Parathyroid adenoma (tissue), 2 donors: ENCODE results near the gene YIPF6.
"Not testable (repeated sequence)": the region's sequence is repeated elsewhere in the genome, so short reads cannot be mapped to it uniquely, and the experiment has no call there.

Experiments
- H2AFZ ChIP-seq: fragments of 300-600 bp; sonication (generic); one replicate; pipeline ENCODE4 v1.7.0; 2017; ENCODE audit warnings: antibody characterized with exemption, mild to moderate bottlenecking
- H3K27ac ChIP-seq: fragments of 300-600 bp; sonication (generic); one replicate; pipeline ENCODE4 v1.7.0; 2017
- H3K27me3 ChIP-seq: fragments of 300-600 bp; sonication (generic); one replicate; pipeline ENCODE4 v1.7.0; 2017; ENCODE audit warnings: low read length; ENCODE audit not compliant: control insufficient read depth, insufficient read depth
- H3K36me3 ChIP-seq: fragments of 300-600 bp; sonication (generic); one replicate; pipeline ENCODE4 v1.7.0; 2017; ENCODE audit warnings: low read length; ENCODE audit not compliant: control insufficient read depth, insufficient read depth
- H3K4me1 ChIP-seq: fragments of 300-600 bp; sonication (generic); one replicate; pipeline ENCODE4 v1.7.0; 2017; ENCODE audit warnings: control low read depth
- H3K4me2 ChIP-seq: fragments of 300-600 bp; sonication (generic); one replicate; pipeline ENCODE4 v1.7.0; 2017; ENCODE audit warnings: low read length
- H3K4me3 ChIP-seq: fragments of 300-600 bp; sonication (generic); one replicate; pipeline ENCODE4 v1.7.0; 2017; ENCODE audit warnings: low read depth, low read length
- H3K79me2 ChIP-seq: fragments of 300-600 bp; sonication (generic); one replicate; pipeline ENCODE4 v1.7.0; 2017; ENCODE audit warnings: control low read depth
- H3K9ac ChIP-seq: fragments of 300-600 bp; sonication (generic); one replicate; pipeline ENCODE4 v1.7.0; 2017; ENCODE audit warnings: mild to moderate bottlenecking
- H3K9me3 ChIP-seq: fragments of 300-600 bp; sonication (generic); one replicate; pipeline ENCODE4 v1.7.0; 2017; ENCODE audit warnings: low read length; ENCODE audit not compliant: control insufficient read depth
- CTCF ChIP-seq: fragments of 300-600 bp; sonication (generic); IDR thresholded peaks from one replicate; pipeline ENCODE4 v1.7.0; 2017; ENCODE audit warnings: antibody characterized with exemption, mild to moderate bottlenecking
- donor health status: primary hyperparathyroidism.

Gene YIPF6

DNA sequence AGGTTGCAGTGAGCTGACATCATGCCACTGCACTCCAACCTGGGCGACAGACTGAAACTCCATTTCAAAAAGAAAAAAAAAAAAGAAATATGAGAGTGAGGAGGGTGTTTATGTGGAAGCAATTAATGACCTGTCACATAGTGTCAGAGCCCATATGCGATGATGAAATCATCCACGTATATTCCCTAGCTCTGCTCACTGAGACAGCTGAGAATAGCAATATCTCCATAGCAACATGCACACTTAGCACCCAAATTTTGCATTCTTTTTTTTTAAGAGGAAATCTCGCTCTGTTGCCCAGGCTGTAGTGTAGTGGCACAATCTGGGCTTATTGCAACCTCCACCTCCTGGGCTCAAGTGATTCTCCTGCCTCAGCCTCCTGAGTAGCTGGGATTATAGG lies 34.1 kb upstream of the YIPF6 start:
- Histone ChIP-seq H3K9me3 (no peaks in the 10 kb centered on the region), H3K4me2 (no peak overlapping the region), H3K27ac (no peak overlapping the region), H3K36me3 (no peaks in the 10 kb centered on the region), H3K4me1 (peaks cover 3% of the 10 kb centered on the region), H3K9ac (no peak overlapping the region), H2AFZ (no peak overlapping the region), H3K79me2 (no peaks in the 10 kb centered on the region), H3K27me3 (no peaks in the 10 kb centered on the region), H3K4me3 (no peak overlapping the region)
- no peak for TF ChIP-seq CTCF

DNA sequence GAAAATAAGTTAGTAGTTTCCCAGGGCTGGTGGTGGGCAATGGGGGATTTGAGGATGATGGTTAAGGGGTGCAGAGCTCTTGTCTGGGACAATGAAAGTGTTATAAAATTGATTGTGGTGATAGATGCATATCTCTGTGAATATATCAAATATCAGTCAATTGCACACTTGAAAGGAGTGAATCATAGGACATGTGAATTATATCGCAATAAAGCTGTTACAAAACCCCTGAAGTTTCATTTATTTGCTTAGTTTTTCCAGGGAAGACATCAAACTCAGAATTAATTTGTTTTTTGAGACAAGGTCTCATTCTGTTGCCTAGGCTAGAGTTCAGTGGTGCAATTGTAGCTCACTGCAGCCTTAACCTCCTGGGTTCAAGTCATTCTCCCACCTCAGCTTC lies 17.9 kb upstream of the YIPF6 start:
- H3K9ac ChIP-seq: no peak overlapping the region
- H3K79me2 ChIP-seq: no peaks in the 10 kb centered on the region
- no peak for TF ChIP-seq CTCF
- H3K4me3 ChIP-seq: no peak overlapping the region
- no peak overlapping the region for H2AFZ ChIP-seq
- no peaks in the 10 kb centered on the region for H3K9me3 ChIP-seq
- H3K27ac ChIP-seq: no peak overlapping the region
- H3K4me2 ChIP-seq: no peak overlapping the region
- H3K36me3 ChIP-seq: no peaks in the 10 kb centered on the region
- H3K4me1 ChIP-seq: no peaks in the 10 kb centered on the region
- no peaks in the 10 kb centered on the region for H3K27me3 ChIP-seq

- not testable (repeated sequence) for H3K79me2 ChIP-seq, H3K9me3 ChIP-seq, H3K4me3 ChIP-seq, H3K9ac ChIP-seq, H3K4me1 ChIP-seq, H2AFZ ChIP-seq, H3K27ac ChIP-seq, H3K36me3 ChIP-seq, H3K4me2 ChIP-seq, H3K27me3 ChIP-seq
Measured at GRCh38 chrX:68486198-68486597, 12.7 kb upstream of the YIPF6 start.

- Histone ChIP-seq H3K27me3 (no peaks in the 10 kb centered on the region), H3K9ac (no peak overlapping the region), H3K36me3 (no peaks in the 10 kb centered on the region), H3K9me3 (no peaks in the 10 kb centered on the region), H3K27ac (no peak overlapping the region), H3K4me1 (no peaks in the 10 kb centered on the region), H3K4me3 (no peak overlapping the region), H2AFZ (no peak overlapping the region), H3K79me2 (no peaks in the 10 kb centered on the region), H3K4me2 (no peak overlapping the region)
- no peak for TF ChIP-seq CTCF
Measured at GRCh38 chrX:68487254-68487653, 11.6 kb upstream of the YIPF6 start.

GRCh38 chrX:68487924-68488323 lies 10.9 kb upstream of the YIPF6 start:
- H3K4me3 ChIP-seq: no peak overlapping the region

More at GRCh38 chrX:68487924-68488323, 10.9 kb upstream of the YIPF6 start:
- TF ChIP-seq CTCF: no peak
- Histone ChIP-seq H3K36me3 (no peaks in the 10 kb centered on the region), H3K4me2 (no peak overlapping the region), H3K27ac (no peak overlapping the region), H3K79me2 (no peaks in the 10 kb centered on the region), H3K27me3 (no peaks in the 10 kb centered on the region), H3K9ac (no peak overlapping the region), H3K4me1 (no peaks in the 10 kb centered on the region), H2AFZ (no peak overlapping the region), H3K9me3 (no peaks in the 10 kb centered on the region)
